ENCODE measurements around the gene TOMM6.

TOMM6 gene

DNA sequence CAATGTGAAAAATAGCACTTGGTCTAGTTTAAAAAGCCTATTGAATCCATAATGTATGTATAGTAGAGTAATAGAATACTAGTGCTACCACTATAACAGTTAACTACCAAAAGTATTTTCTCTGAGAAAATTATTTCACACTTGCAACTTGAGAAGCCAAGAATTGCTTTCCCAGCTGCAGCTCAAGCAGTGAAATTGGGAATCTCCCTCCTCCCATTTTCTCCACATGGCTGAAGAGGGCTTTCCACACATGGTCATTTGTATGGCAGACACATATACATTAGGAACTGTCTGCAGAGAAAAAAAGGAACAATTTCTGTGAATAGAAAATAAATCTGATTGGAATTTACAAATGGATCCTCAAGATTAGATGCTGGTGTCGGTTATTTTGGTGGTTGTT is 34.5 kb downstream of the TOMM6 start:
- DNase-seq (ENCODE audit: low read depth in 1 of 2, low spot score in 1 of 2), result no peak

DNA sequence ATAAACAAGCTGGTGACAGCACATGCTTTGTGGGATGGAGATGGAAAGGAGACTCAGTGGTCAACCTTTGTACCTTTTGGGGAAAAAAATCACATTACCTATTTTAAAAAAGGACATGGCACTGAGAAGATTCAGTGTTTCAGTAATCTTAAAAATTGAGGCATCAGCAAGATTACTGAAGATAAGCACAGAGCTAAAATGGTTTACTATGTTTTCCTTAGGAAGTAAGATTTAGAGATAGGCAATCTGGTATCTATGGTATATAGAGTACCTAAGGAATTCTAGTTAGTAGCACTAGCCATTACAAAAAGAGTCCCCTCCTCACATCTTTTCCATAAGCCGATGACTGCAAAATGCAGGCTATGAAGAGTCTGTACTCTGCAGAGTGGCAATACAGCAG is 35.7 kb downstream of the TOMM6 start:
- DNase-seq (ENCODE audit: low read depth in 1 of 2, low spot score in 1 of 2), result no peak

DNA sequence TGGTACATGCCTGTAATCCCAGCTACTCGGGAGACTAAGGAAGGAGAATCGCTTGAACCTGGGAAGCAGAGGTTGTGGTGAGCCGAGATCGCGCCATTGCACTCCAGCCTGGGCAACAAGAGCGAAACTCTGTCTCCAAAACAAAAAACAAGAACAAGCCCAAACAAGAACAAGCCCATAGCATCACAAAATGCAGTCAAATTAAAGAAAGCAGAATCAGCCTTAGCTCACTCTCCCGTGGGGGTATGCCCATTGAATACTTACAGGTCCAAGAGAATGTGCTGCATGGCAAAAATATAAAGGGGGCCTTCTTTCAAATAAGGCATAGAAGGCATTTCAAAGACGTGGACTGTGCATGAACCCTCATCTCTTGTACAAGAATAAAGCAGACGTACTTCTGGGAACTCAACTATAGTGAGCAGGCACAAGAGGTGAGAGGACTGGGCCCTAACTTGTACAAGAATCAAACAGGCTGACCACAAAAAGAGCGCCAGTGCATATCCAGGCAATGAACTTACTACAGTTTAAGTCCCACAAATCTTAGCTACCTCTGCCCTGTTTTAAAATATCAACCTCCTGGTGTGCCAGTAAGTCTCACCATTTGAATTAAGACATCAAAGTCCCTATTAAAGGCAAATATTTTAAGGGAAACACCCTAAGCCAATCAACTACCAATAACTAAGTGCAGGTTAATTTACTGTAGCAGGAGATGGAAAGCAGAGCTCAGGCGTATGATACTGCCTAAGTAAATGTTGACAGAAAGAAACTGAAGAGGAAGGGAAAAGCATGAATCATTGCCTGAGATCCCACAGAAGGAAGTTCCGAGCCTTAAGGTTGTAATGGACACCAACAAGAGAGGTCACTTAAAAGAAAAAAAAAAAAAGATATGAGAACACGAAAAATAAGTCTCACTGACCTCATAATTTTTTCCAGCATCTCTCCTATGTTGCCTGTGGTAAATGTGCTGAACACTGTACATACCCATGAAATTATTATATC is 37.4 kb downstream of the TOMM6 start:
- no peak for DNase-seq (ENCODE audit: low read depth in 1 of 2, low spot score in 1 of 2)

DNA sequence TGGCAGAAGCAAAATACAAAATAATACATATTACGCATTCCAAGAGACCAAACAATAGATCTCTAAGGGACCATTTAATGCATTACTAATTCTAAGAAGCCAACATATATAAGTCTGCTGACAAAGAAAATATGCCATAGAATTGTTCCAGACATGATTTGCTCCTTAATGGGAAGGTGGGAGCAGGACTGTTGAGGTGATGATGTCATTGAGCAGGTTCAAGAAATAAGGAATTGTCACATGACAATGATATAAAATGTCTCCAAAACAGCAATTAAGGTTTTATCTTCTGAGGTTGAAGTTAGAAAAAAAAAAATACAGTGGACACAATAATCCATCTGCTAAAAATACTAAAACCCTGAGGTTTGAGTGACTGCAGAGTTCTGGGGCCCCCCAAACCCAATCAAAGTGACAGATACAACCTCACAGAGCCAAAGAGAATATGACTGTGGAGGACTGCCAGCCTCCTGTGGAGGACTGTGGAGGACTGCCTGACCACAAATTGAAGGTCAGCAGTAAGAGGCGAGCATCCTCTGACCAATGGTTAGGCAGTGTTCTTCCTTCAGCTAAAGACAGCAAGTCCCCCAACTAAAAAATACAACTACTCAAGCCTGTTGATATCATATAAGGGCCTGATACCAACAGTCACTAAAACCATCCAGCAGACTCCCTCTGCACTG is 39.0 kb downstream of the TOMM6 start:
- DNase-seq (ENCODE audit: low read depth in 1 of 2, low spot score in 1 of 2), result no peak

DNA sequence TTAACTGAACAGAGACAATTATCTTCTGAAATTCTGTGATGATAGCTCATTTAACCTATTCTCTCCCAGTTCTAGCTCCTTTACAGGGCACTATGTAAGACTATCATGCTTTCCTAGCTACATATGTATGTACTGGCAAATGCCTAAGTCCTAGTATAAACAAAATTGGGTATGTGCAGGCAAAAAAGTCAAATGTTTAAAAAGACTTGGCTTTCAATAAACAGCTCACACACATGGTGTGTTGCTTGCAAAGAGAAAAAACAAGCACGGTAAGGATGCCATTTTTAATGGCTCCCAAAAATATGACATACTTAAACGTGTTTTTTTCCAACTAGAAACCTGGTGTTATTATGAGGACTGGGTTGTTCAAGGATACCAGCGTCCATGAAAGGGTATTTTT is 44.8 kb downstream of the TOMM6 start:
- DNase-seq (ENCODE audit: low read depth in 1 of 2, low spot score in 1 of 2), result no peak

DNA sequence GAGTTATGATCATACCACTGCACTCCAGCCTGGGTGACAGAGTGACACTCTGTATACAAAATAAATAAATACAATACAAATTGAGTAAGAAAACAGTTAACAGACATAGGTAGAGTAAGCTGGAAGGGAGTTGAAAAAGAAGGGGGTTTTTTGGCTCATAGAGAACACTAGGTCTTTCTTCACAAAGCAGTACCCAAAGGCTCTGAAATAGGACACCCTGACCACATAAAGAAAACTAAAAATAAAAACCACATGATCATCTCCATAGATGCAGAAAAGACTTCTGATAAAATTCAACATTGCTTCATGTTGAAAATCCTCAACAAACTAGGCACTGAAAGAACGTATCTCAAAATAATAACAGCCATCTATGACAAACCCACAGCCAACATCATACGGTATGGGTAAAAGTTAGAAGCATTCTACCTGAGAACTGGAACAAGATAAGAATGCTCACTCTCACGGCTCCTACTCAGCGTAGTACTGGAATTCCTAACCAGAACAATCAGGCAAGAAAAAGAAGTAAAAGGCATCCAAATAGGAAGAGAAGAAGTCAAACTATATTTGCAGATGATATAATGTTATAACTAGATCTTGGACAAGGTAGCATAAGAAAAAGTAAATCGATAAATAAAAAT is 48.6 kb downstream of the TOMM6 start:
- DNase-seq (ENCODE audit: low read depth in 1 of 2, low spot score in 1 of 2), result no peak

DNA sequence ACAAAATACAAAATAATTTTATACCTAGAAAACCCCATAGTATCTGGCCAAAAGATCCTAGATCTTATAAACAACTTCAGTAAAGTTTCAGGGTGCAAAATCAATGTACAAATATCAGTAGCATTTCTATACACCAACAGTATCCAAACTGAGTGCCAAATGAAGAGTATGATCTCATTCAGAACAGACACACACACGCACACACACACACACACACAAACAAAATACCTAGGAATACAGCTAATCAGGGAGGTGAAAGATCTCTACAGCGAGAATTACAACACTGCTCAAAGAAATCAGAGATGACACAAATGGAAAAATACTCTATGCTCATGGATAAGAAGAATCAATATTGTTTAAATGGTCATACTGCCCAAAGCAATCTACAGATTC is 49.2 kb downstream of the TOMM6 start:
- DNase-seq (ENCODE audit: low read depth in 1 of 2, low spot score in 1 of 2), result no peak

Measured in activated CD4-positive, alpha-beta T cell treated with anti-CD3 and anti-CD28 coated beads, Interleukin-2, amount 50 U/mL, for 24 hours (primary cell).